Measurements from ENCODE around the gene PPP6R2. TPM values are rescaled to one million over a fixed set of nuclear protein-coding genes. Genes with fewer than 3 reads are reported as not detected.

Gene PPP6R2
- total and polyA plus RNA-seq, 5 experiments from 2014 or later: 13.3 to 104 (median 29.1) TPM

DNA sequence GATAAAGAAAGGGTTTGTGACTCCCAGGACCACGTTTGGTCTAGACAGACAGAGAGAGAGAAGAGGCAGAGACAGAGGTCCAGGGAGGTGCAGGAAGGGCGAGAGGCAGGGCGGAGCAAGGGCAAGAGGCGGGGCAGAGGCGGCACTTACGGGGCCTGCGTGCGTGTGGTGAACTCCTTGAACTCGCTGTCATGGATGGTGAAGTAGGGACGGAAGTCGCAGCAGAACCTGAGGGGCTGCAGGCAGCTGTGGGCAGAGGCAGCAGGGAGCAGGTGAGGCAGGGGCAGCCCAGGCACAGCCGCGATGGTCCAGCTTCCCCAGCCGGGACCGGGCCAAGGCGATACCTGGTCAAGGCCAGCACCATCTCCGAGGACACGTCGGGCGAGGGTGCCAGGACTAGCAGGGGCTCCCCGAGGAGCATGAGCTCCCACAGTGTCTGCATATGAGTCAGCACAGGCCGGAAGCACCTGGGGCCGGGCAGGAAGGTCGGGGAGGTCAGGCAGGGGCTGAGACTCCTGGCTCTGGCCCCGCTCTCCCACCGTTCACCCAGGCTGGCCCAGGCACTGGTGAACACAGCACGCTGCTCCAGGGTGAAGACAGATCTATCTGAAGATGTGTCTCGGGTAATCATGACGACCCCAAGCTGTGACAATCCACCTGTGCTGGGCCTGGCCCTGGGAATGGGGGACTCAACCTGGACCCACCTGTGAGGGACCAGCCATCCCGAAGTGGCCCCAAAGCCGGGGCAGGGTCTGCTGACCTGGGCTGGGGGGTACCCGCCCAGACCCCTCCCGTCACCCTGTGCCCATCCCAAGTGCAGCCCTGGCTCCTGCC lies 28.5 kb upstream of the PPP6R2 start:
- no peaks in the 10 kb centered on the region for H3K36me3 Mint-ChIP-seq
- H3K4me1 Mint-ChIP-seq: peaks cover 13 to 22% (median 20%) of the 10 kb centered on the region in 4 donors
- H3K27ac Mint-ChIP-seq: peak overlapping the region; percentile 87 to 97 (median 94)
- H3K4me3 Mint-ChIP-seq: peak overlapping the region; percentile 80 to 99 (median 90)
- peak; percentile 39 to 83 (median 65) for DNase-seq
- POLR2A ChIA-PET: interaction anchor here (0.9 to 4.3 kb wide), 9 partner anchors 10 to 211 kb away, joined by 3 to 19 read pairs (median 4); partner anchors contain the start of genes DENND6B, LMF2, NCAPH2 and SCO2
- H3K9me3 Mint-ChIP-seq: no peaks in the 10 kb centered on the region
- no peaks in the 10 kb centered on the region for H3K27me3 Mint-ChIP-seq
- ATAC-seq: peak; percentile 93 to 95

DNA sequence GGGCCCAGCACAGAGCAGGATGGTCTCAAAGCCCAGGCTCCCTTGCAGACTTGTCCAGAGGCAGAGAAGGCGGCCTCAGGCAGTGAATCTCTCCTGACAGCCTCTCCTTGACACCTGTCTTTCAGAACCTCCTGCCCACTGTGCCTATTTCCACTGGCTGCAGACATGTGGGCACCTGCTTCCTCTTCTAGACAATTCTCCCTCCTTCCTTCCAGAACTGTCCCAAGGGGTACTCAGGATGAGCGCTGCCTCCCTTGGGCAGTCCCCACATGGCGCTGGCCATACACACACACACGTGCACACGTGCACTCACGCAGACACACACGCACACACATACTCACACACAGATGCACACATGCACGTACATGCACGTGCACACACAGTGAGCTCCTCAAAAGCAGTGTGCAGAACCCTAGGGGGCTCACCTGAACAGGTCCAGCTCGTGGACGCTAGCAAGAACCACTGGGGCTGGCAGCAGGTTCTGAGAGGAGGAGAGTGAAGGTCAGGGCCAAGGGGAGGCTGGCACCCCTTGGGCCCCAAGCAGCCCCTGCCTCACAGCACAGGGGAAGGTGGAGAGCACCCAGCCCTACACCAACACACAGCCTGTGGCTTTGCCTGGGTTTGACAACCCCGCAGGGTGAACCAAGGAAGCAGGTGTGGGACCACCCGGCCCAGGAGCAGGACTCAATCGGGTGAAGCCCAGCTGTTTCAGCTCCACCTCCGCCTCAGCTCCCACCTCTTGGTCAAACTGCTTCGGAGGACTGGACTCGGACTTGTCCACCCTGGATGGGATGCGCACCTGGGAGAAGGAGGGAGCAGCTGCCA lies 27.6 kb upstream of the PPP6R2 start:
- no peak for ATAC-seq
- H3K27ac Mint-ChIP-seq: peak overlapping the region; percentile 37 to 95 (median 84)
- H3K4me3 Mint-ChIP-seq: peak overlapping the region; percentile 31 to 99 (median 74)
- DNase-seq: peak in 1 of 10 donors; percentile 44
- POLR2A ChIA-PET: interaction anchor here (0.7 to 4.3 kb wide), 7 partner anchors 10 to 192 kb away, joined by 3 to 19 read pairs (median 4); partner anchors contain the start of genes DENND6B, LMF2, NCAPH2 and TUBGCP6
- no peaks in the 10 kb centered on the region for H3K9me3 Mint-ChIP-seq
- peaks cover 13 to 22% (median 20%) of the 10 kb centered on the region in 4 donors for H3K4me1 Mint-ChIP-seq
- no peaks in the 10 kb centered on the region for H3K36me3 Mint-ChIP-seq
- H3K27me3 Mint-ChIP-seq: no peaks in the 10 kb centered on the region

DNA sequence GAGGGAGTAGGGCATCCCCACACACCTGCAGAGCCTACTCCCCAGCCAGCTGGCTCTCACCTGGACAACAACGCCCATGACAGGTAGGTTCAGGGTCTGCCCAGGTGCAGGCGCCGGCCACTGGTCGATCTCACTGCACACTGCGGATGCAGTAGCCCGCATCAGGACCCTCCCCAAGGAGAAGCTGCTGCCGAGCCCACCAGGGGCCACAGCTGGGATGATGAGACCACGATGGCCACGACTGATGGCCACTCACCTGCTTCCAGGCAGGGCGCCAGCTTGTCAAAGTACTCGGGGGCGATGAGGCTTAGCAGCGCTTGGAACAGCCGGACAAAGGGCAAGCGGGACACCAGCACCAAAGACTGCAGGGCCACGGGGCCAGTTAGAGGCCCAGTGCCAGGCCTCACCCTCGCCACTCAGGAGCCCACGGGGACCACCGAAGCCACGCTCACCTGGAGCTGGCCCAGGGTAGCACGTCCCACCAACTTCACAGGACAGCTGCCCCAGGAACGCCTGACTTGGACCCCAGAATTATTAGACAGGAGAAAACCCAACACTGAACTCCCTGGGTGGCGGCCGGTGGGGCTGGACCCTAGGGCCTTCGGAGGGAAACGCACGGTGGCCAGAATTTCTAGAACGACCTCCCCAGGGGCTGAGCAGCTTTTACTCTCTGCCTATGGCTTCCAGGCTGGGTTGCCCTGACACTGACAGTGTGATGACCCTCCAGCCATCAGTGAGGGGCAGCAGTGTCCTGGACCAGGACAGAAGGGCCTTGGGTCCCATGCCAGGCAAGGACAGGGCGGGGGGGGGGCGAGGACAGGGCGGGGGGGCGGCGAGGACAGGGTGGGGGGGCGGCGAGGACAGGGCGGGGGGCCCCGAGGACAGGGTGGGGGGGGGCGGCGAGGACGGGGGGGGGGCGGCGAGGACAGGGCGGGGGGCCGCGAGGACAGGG lies 26.7 kb upstream of the PPP6R2 start:
- DNase-seq (peak in 1 of 10 donors; percentile 58), ATAC-seq (no peak)
- POLR2A ChIA-PET: interaction anchor here (0.7 to 4.3 kb wide), 3 partner anchors 12 to 41 kb away, joined by 3 to 19 read pairs (median 3); no protein-coding TSS in a partner anchor
- H3K36me3 Mint-ChIP-seq: no peaks in the 10 kb centered on the region
- H3K4me1 Mint-ChIP-seq: peaks cover 13 to 22% (median 20%) of the 10 kb centered on the region in 4 donors
- no peaks in the 10 kb centered on the region for H3K9me3 Mint-ChIP-seq
- H3K27ac Mint-ChIP-seq: peak overlapping the region in 3 of 10 donors; percentile 7 to 21 (median 17)
- no peak overlapping the region for H3K4me3 Mint-ChIP-seq
- no peaks in the 10 kb centered on the region for H3K27me3 Mint-ChIP-seq

DNA sequence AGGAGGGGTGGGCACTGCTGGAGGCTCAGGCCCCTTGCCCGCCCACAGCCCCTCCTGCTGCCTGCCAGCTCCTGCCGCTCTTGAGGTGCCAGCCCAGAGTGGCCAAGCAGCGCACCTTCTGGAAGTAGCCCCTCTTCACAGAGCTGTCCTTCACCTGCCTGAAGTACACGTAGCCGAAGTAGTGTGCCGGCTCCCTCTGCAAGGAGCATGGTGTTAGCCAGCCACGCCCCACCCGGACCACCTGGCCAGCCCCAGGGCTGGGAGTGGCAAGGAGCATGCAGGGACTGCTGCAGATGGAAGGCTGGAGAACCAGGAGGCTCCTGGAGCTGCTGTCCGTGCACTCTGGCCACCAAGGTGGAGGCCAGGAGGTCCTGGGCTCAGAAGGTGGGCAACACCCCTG lies 25.9 kb upstream of the PPP6R2 start:
- H3K36me3 Mint-ChIP-seq: no peaks in the 10 kb centered on the region
- H3K9me3 Mint-ChIP-seq: no peaks in the 10 kb centered on the region
- peak in 1 of 10 donors; percentile 47 for DNase-seq
- H3K4me1 Mint-ChIP-seq: peaks cover 13 to 22% (median 20%) of the 10 kb centered on the region in 4 donors
- no peak overlapping the region for H3K4me3 Mint-ChIP-seq
- no peak for ATAC-seq
- no peak overlapping the region for H3K27ac Mint-ChIP-seq
- POLR2A ChIA-PET: interaction anchor here (1.1 to 4.3 kb wide), 2 partner anchors 23 to 24 kb away, joined by 3 to 19 read pairs; no protein-coding TSS in a partner anchor
- no peaks in the 10 kb centered on the region for H3K27me3 Mint-ChIP-seq

DNA sequence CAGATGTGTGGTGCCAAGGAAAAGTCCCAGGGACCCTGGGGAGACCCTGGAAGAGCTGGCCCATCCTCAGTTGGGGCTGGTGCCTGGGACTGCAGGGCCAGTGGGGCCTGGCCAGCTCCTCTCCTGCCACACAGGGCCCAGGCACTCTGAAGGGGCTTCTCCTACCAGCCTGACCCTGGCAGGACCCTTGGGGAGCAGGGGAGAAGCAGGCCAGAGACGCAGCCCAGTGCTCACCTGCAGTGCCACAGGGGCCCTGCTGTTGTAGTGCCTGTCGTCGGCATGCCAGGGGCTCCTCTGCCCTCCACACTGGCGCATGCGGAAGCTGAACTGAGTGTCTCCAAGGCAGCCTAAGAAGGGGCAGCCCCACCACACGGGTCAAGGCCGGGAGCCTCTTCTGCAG lies 25.5 kb upstream of the PPP6R2 start:
- Mint-ChIP-seq H3K4me1 (peaks cover 13 to 22% (median 20%) of the 10 kb centered on the region in 4 donors), H3K36me3 (no peaks in the 10 kb centered on the region), H3K27ac (no peak overlapping the region), H3K27me3 (no peaks in the 10 kb centered on the region), H3K9me3 (no peaks in the 10 kb centered on the region), H3K4me3 (no peak overlapping the region)
- POLR2A ChIA-PET: interaction anchor here (1.1 kb wide), 1 partner anchor 25 kb away, joined by 3 read pairs; no protein-coding TSS in a partner anchor
- ATAC-seq (no peak), DNase-seq (peak in 1 of 10 donors; percentile 13)

DNA sequence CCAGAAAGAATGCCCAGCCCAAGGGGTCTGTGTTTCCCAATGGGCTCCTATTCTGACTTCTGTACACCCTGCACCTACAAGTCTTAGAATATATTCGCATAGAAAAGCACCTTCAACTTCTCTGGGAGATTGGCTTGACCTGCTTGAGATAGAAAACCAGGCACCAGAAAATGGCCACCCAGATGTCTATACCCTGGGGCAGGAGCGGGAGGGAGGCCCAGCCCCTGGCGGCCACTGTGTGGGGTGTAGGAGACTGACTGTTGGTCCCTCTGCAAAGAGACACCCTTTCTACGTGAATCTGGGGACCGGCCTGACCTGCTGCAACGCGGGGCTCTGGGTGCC lies 24.8 kb upstream of the PPP6R2 start:
- Mint-ChIP-seq H3K4me3 (no peak overlapping the region), H3K27ac (no peak overlapping the region), H3K4me1 (peaks cover 13 to 22% (median 20%) of the 10 kb centered on the region in 4 donors), H3K27me3 (no peaks in the 10 kb centered on the region), H3K9me3 (no peaks in the 10 kb centered on the region), H3K36me3 (no peaks in the 10 kb centered on the region)
- no peak for ATAC-seq
- POLR2A ChIA-PET: interaction anchor here (1.1 kb wide), 1 partner anchor 25 kb away, joined by 3 read pairs; no protein-coding TSS in a partner anchor
- no peak for DNase-seq

DNA sequence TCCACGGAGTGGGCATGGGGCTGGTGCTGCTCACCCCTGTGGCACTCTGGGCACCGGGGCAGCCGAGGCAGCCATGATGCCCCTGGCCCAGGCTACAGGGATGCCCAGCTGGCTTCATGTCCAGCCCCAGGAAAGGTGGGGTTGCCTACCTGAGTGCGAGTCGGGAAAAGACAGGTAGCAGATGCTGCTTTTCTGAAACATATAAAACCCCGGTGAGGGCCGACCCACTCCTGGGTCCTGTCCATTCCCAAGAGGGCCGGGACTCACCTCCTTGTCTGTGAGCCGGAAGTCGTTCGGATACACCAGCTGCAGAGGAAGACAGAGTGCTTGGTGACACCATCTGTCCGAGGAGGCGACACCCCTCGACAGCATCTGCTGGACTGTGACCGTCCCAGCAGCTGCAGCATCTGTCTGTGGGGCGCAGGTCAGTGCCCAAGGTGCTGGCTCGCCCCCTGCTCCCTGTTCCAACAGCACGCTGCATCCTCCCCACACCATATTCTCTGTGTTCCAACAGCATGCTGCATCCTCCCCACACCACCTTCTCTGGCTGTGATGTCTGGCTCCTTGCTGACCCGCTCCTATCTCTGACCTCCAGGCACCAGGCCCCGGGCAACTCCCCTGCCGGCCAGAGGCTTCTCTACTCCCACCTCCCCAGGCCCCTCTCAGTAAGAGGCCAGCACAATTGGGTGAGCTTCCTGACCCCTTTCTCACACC lies 24.3 kb upstream of the PPP6R2 start:
- Mint-ChIP-seq H3K4me3 (no peak overlapping the region), H3K9me3 (no peaks in the 10 kb centered on the region), H3K36me3 (no peaks in the 10 kb centered on the region), H3K27ac (peak overlapping the region in 1 of 10 donors; percentile 27), H3K27me3 (no peaks in the 10 kb centered on the region), H3K4me1 (peaks cover 10 to 18% (median 16%) of the 10 kb centered on the region in 4 donors)
- POLR2A ChIA-PET: no interaction called here
- ATAC-seq: no peak
- peak in 1 of 10 donors; percentile 40 for DNase-seq

DNA sequence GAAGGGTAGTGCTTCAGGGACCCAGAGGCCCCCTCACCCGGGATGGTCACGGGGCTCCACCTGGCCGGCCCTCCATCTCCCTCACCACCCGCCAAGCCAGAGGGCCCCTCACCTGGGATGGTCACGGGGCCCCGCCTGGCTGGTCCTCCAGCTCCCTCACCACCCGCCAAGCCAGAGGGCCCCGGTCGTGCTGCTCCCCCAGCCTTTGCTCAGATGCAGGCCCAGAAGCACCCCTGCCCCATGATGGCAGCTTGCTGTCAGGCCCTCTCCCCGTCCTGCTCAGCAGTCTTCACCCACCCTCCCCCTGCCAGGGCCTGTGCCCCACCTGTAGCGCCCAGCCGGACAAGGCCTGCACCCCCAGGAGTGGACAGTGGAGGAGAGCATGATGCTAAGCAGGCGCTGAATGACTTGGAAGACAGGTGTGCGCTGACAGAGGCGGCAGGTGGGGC lies 23.6 kb upstream of the PPP6R2 start:
- Mint-ChIP-seq H3K4me3 (no peak overlapping the region), H3K27ac (no peak overlapping the region), H3K4me1 (peaks cover 5 to 11% (median 10%) of the 10 kb centered on the region in 4 donors), H3K27me3 (no peaks in the 10 kb centered on the region), H3K36me3 (no peaks in the 10 kb centered on the region), H3K9me3 (no peaks in the 10 kb centered on the region)
- DNase-seq (no peak), ATAC-seq (no peak)
- POLR2A ChIA-PET: no interaction called here

DNA sequence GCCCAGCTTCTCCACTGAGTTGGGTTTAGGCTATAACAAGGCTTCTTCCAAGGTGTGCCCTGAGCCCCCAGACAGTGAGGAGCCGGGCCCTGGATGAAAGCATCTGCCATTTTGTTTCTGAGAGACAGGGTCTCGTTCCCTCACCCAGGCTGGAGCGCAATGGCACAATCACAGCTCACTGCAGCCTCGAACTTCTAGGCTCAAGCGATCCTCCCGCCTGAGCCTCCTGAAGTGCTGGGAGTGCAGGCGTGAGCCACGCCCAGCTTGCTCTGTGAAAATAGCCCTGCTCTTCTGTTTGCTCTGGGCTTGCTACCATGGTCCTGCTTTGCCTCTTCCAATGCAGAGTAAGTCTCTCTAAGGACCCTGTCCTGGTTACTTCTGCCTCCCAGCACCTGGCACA lies 23.0 kb upstream of the PPP6R2 start:
- H3K27me3 Mint-ChIP-seq: peaks cover 0 to 3% (median 0%) of the 10 kb centered on the region in 5 donors
- H3K4me3 Mint-ChIP-seq: no peak overlapping the region
- DNase-seq (no peak), ATAC-seq (no peak)
- H3K4me1 Mint-ChIP-seq: peaks cover 5 to 6% (median 5%) of the 10 kb centered on the region in 4 donors
- H3K27ac Mint-ChIP-seq: peak overlapping the region in 1 of 10 donors; percentile 65
- H3K9me3 Mint-ChIP-seq: no peaks in the 10 kb centered on the region
- POLR2A ChIA-PET: no interaction called here
- no peaks in the 10 kb centered on the region for H3K36me3 Mint-ChIP-seq

DNA sequence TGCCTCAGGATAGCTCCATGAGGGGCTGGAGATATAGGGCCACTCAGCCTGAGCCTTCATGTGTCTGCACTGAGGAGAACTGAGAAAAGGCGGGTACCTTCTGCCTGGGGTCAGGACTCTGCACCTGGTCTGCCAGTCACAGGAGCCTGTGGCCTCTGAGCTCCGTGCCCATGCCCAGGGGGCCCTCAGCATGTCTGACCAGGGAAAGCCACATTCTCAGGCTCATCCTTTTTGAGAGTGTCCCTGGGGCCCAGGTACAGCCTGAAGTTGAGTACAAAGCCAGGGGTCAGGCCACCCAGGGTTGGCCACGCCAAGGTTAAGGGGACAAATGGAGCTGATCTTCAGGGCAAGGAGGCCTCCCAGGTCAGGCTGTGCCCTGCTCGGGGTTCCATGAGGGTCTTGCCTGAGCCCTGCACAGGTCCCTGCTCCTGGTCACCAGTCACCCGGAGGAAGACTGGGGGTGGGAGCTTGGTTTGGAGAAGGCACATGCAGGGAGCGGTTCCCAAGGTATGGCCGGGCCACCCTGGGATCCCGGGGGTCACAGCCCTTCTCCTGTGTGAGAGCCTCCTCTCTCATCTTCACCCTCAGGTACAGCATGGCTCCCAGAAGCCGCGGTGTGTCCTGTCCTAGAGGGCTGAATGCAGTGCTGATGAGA lies 22.3 kb upstream of the PPP6R2 start:
- Mint-ChIP-seq H3K9me3 (no peaks in the 10 kb centered on the region), H3K27me3 (peaks cover 0 to 3% (median 0%) of the 10 kb centered on the region in 5 donors), H3K27ac (no peak overlapping the region), H3K36me3 (no peaks in the 10 kb centered on the region), H3K4me1 (peaks cover 1 to 3% (median 2%) of the 10 kb centered on the region in 4 donors), H3K4me3 (no peak overlapping the region)
- DNase-seq (peak in 1 of 10 donors; percentile 16), ATAC-seq (no peak)
- POLR2A ChIA-PET: interaction anchor here (0.6 kb wide), 1 partner anchor 147 kb away, joined by 3 read pairs; no protein-coding TSS in a partner anchor

Measured in naive thymus-derived CD8-positive, alpha-beta T cell (primary cell).